GM12873 (cell line): ENCODE results near the gene PAX5.

Experiments
- TF ChIP-seq, protein P1 (sequence below): IDR thresholded peaks from 2 replicates; pipeline ENCODE4 v1.5.1; 2012; ENCODE audit warnings: low read depth, mild to moderate bottlenecking, moderate library complexity, low read length, control low read depth; ENCODE audit not compliant: insufficient read depth; ENCODE audit errors: missing control alignments

PAX5 gene

GRCh38 chr9:36849943-36850342 is 184.1 kb downstream of the PAX5 start:
- TF ChIP-seq, protein P1, sequence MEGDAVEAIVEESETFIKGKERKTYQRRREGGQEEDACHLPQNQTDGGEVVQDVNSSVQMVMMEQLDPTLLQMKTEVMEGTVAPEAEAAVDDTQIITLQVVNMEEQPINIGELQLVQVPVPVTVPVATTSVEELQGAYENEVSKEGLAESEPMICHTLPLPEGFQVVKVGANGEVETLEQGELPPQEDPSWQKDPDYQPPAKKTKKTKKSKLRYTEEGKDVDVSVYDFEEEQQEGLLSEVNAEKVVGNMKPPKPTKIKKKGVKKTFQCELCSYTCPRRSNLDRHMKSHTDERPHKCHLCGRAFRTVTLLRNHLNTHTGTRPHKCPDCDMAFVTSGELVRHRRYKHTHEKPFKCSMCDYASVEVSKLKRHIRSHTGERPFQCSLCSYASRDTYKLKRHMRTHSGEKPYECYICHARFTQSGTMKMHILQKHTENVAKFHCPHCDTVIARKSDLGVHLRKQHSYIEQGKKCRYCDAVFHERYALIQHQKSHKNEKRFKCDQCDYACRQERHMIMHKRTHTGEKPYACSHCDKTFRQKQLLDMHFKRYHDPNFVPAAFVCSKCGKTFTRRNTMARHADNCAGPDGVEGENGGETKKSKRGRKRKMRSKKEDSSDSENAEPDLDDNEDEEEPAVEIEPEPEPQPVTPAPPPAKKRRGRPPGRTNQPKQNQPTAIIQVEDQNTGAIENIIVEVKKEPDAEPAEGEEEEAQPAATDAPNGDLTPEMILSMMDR: no peak

GRCh38 chr9:36848946-36849345 is 185.1 kb downstream of the PAX5 start:
- TF ChIP-seq, protein P1: no peak

DNA sequence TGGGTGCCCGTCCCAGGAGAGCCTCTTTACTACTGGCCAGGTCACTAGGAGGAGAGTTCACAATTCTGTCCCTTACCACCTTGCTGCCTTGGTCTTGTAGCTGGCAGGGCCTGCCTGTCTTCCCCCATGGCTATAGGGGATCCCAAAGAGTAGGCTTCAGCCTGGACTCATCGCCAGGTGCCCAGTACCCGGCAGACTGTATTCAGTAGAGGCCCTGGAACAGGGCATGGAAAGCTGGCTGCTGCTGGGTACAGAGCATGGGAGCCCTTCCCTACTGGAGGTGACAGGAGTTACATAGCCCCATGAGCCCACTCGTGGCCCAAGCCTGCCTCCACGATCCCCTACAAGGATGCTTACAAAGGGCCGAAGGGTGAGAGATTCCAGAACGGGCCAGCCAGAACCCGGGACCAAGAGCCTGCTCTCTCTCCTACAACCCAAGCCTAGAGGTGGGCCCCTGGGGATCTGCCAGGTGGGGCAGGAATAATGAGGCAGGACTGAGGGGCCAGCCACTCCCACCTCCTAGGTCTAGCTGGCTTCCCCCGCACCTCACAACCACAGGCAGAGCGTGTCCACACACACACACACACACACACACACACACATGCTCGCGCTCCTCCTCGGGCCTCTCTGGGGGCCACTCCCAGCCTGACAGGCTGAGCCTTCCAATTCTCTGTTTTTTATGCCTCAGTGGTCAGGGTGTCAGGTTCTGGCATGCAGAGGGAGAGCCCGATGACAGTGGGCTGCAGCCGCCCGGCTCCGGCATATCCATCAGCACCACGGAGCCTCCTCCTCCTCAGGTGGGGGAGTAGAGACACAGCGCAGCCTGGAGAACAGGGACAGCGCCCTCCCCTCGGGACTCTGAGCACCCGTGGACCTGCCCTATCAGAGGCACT is 186.0 kb downstream of the PAX5 start:
- TF ChIP-seq, protein P1: no peak

DNA sequence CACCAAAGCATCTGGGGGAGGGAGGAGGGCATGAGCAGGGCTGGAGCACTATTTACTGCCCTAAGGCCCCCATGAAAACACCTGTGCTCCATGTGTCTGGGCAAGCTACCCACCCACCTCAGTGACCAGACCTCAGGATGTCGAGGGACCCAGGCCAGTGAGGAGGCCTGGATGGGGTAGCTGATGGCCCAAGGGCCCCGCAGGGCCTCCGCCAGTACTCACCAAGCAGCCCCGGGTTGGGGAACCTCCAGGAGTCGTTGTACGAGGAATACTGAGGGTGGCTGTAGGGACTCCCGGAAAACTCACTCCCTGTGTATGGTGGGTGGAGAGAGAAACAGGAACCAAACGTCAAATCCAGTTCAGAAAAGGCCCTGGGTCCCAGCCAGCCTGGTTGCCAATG is 187.4 kb downstream of the PAX5 start:
- TF ChIP-seq, protein P1: no peak

DNA sequence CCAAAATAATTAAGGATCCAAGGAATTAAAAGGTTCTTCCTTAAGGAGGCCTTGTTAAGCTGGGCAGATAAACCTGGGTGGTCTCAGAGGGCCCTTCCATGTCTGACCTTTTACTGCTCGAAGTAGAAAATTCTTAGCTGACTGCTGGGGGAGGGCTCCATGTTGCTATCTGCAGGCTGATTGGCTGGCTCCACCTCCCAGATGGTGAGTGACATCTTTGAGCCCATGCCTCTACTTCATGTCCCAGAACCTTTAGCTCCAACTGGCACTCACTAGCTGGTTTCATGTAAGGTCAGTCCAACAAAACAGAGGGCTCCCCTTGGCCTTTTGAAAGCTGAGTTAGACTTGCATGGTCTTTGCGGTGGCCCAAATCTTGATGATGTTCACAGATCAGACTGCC is 188.2 kb downstream of the PAX5 start:
- TF ChIP-seq, protein P1: no peak

DNA sequence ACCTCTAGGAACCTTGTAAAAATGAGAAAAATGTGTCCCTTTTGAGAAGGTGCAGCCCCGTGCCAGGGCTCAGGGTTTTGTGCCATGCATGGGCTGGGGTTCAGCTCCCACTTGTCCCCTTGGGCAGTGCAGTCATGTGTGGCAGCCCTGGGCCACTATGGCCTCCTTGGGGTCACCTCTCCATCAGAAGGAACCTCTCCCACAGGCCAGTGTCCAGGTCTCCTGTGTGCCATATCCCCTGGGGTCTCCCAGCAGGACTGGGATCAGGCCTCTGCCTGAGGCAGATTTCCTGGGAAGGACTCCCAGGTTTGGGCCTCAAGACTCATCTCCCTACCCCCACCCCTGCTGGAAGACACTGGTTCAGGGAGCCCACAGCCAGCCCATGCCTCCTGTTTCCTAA is 189.1 kb downstream of the PAX5 start:
- TF ChIP-seq, protein P1: no peak

GRCh38 chr9:36843964-36844363 is 190.1 kb downstream of the PAX5 start:
- TF ChIP-seq, protein P1: no peak
